HCT116 (cell line): ENCODE data around the gene MSMB.

Experiments
- CEBPB ChIP-seq: IDR thresholded peaks from 2 replicates; pipeline ENCODE4 v1.6.1; 2012; ENCODE audit warnings: low read depth
- EZH2 ChIP-seq: fragments of 200-600 bp; sonication (generic); IDR thresholded peaks from 2 replicates; pipeline ENCODE4 v1.6.1; 2017; ENCODE audit warnings: antibody characterized with exemption, mixed run types
- RAD21 ChIP-seq: IDR thresholded peaks from 2 replicates; pipeline ENCODE4 v1.6.1; 2012; ENCODE audit warnings: low read depth, mild to moderate bottlenecking
- SIN3A ChIP-seq: IDR thresholded peaks from 2 replicates; pipeline ENCODE4 v1.6.1; 2012; ENCODE audit warnings: low read depth
- YY1 ChIP-seq: IDR thresholded peaks from 2 replicates; pipeline ENCODE4 v1.6.1; 2011; ENCODE audit warnings: low read length, low read depth, moderate library complexity, mild to moderate bottlenecking; ENCODE audit not compliant: insufficient replicate concordance; ENCODE audit errors: extremely low read depth
- ZNF274 ChIP-seq: fragments of 200-500 bp; sonication (Bioruptor generic); IDR thresholded peaks from 2 replicates; pipeline ENCODE4 v1.6.1; 2014; ENCODE audit warnings: mild to moderate bottlenecking, low read depth, low read length, inconsistent platforms
- TF ChIP-seq, protein P1 (sequence below): IDR thresholded peaks from 2 replicates; pipeline ENCODE4 v1.6.1; 2012; ENCODE audit warnings: low read depth
- TF ChIP-seq, protein P2 (sequence below), 3 experiments: fragments of 200-600 bp in 1 of 3; sonication (generic) in 1 of 3; IDR thresholded peaks in 2 of 3; conservative IDR thresholded peaks in 1 of 3; 2 replicates each; pipeline ENCODE4 v1.5.1; 2012 to 2017; ENCODE audit warnings: low read depth in 2 of 3, low read length in 2 of 3, antibody characterized with exemption in 1 of 3, borderline replicate concordance in 1 of 3, control low read depth in 1 of 3, mild to moderate bottlenecking in 1 of 3, mixed read lengths in 1 of 3, mixed run types in 1 of 3, moderate library complexity in 1 of 3; ENCODE audit not compliant: insufficient read depth in 1 of 3
- TF ChIP-seq, protein P3 (sequence below): IDR thresholded peaks from 2 replicates; pipeline ENCODE4 v1.6.1; 2012

DNA sequence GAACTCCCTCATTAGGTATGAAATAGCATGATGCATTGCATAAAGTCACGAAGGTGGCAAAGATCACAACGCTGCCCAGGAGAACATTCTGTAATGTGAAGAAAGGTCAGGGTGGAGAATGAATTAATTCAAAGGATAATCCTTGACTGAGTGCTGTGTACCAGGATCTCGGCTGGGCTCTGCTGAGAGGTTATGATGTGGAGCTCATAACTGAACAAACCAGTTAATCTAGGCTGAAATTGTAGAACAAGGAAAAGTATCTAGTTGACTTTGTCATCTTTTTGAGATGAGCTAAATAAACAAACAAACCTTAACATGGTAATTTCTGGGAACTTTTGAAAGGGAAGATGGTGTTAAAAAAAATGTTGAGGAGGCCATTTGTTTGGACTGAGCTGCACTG is 6.1 kb downstream of the MSMB start:
- TF ChIP-seq CEBPB (no peak), RAD21 (no peak), YY1 (no peak), EZH2 (no peak), ZNF274 (no peak), SIN3A (no peak)
- TF ChIP-seq, protein P1, sequence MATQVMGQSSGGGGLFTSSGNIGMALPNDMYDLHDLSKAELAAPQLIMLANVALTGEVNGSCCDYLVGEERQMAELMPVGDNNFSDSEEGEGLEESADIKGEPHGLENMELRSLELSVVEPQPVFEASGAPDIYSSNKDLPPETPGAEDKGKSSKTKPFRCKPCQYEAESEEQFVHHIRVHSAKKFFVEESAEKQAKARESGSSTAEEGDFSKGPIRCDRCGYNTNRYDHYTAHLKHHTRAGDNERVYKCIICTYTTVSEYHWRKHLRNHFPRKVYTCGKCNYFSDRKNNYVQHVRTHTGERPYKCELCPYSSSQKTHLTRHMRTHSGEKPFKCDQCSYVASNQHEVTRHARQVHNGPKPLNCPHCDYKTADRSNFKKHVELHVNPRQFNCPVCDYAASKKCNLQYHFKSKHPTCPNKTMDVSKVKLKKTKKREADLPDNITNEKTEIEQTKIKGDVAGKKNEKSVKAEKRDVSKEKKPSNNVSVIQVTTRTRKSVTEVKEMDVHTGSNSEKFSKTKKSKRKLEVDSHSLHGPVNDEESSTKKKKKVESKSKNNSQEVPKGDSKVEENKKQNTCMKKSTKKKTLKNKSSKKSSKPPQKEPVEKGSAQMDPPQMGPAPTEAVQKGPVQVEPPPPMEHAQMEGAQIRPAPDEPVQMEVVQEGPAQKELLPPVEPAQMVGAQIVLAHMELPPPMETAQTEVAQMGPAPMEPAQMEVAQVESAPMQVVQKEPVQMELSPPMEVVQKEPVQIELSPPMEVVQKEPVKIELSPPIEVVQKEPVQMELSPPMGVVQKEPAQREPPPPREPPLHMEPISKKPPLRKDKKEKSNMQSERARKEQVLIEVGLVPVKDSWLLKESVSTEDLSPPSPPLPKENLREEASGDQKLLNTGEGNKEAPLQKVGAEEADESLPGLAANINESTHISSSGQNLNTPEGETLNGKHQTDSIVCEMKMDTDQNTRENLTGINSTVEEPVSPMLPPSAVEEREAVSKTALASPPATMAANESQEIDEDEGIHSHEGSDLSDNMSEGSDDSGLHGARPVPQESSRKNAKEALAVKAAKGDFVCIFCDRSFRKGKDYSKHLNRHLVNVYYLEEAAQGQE: no peak
- TF ChIP-seq, protein P2, sequence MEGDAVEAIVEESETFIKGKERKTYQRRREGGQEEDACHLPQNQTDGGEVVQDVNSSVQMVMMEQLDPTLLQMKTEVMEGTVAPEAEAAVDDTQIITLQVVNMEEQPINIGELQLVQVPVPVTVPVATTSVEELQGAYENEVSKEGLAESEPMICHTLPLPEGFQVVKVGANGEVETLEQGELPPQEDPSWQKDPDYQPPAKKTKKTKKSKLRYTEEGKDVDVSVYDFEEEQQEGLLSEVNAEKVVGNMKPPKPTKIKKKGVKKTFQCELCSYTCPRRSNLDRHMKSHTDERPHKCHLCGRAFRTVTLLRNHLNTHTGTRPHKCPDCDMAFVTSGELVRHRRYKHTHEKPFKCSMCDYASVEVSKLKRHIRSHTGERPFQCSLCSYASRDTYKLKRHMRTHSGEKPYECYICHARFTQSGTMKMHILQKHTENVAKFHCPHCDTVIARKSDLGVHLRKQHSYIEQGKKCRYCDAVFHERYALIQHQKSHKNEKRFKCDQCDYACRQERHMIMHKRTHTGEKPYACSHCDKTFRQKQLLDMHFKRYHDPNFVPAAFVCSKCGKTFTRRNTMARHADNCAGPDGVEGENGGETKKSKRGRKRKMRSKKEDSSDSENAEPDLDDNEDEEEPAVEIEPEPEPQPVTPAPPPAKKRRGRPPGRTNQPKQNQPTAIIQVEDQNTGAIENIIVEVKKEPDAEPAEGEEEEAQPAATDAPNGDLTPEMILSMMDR (IDR thresholded peaks at IDR 0.05 in 2 of 3, conservative IDR thresholded peaks at IDR 0.05 in 1 of 3; ENCODE audit: borderline replicate concordance in 1 of 3, insufficient read depth in 1 of 3, low read depth in 2 of 3, low read length in 2 of 3): no peak
- TF ChIP-seq, protein P3, sequence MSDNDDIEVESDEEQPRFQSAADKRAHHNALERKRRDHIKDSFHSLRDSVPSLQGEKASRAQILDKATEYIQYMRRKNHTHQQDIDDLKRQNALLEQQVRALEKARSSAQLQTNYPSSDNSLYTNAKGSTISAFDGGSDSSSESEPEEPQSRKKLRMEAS: no peak
